Ascending aorta (tissue), 2 donors: ENCODE results near the gene ADAM15. TPM values are rescaled to one million over a fixed set of nuclear protein-coding genes. Genes with fewer than 3 reads are reported as not detected.

Experiments
- DNase-seq, 2 donors: peaks; one replicate each; pipeline ENCODE4 v3.0.0-alpha.2; 2019; ENCODE audit warnings: low spot score in 2 of 2
- H3K27ac ChIP-seq, 2 donors: fragments of 200-600 bp; sonication (generic); one replicate each; pipeline ENCODE4 v1.5.1; 2016 to 2017; ENCODE audit warnings: mild to moderate bottlenecking in 1 of 2
- H3K27me3 ChIP-seq: fragments of 200-600 bp; sonication (generic); one replicate; pipeline ENCODE4 v1.5.1; 2017
- H3K36me3 ChIP-seq, 2 donors: fragments of 200-600 bp; sonication (generic); one replicate each; pipeline ENCODE4 v1.5.1; 2016
- H3K4me1 ChIP-seq, 2 donors: fragments of 200-600 bp; sonication (generic); one replicate each; pipeline ENCODE4 v1.5.1; 2016 to 2017; ENCODE audit warnings: mild to moderate bottlenecking in 1 of 2
- H3K4me3 ChIP-seq, 2 donors: fragments of 200-600 bp; sonication (generic); one replicate each; pipeline ENCODE4 v1.5.1; 2016 to 2017; ENCODE audit warnings: mild to moderate bottlenecking in 1 of 2
- H3K9me3 ChIP-seq, 2 donors: fragments of 200-600 bp; sonication (generic); one replicate each; pipeline ENCODE4 v1.5.1; 2016
- CTCF ChIP-seq, 3 experiments: fragments of 200-600 bp in 2 of 3; fragments of 450-650 bp in 1 of 3; sonication (generic) in 2 of 3; IDR thresholded peaks; one replicate each; pipeline ENCODE4 v1.5.1; 2016 to 2019; ENCODE audit warnings: antibody characterized with exemption in 3 of 3, mild to moderate bottlenecking in 1 of 3, moderate library complexity in 1 of 3
- intact Hi-C: fragments of 100-400 bp; cut with DNase I; formaldehyde crosslinking; loops from one replicate; pipeline ENCODE4 v1.15.1; 2023
- total RNA-seq: library from RNA; depleted of rRNA; stranded (reverse); fragments of >200 nt; gene quantifications from one replicate; pipeline ENCODE4 v1.1.0, GENCODE V29; 2016

ADAM15 gene
- total RNA-seq, 1 donor from 2014 or later, result 610 TPM

- Histone ChIP-seq H3K27me3 (no peaks in the 10 kb centered on the region), H3K4me1 (peaks cover 7 to 13% of the 10 kb centered on the region in 2 donors), H3K4me3 (no peak overlapping the region), H3K9me3 (no peaks in the 10 kb centered on the region), H3K36me3 (peaks cover 13 to 28% of the 10 kb centered on the region in 2 donors), H3K27ac (no peak overlapping the region)
- TF ChIP-seq CTCF (IDR thresholded peaks at IDR 0.05), result no peak
- DNase-seq, result no peak
- intact Hi-C loops, result no loop called here
These were observed 32.3 kb upstream of the ADAM15 start for GRCh38 chr1:155018617-155019348.

GRCh38 chr1:155019377-155020245 is 31.5 kb upstream of the ADAM15 start:
- Histone ChIP-seq H3K27me3 (no peaks in the 10 kb centered on the region), H3K9me3 (no peaks in the 10 kb centered on the region), H3K27ac (no peak overlapping the region), H3K4me3 (no peak overlapping the region), H3K36me3 (peaks cover 10 to 21% of the 10 kb centered on the region in 2 donors), H3K4me1 (peaks cover 7 to 13% of the 10 kb centered on the region in 2 donors)
- DNase-seq, result no peak
- TF ChIP-seq CTCF (IDR thresholded peaks at IDR 0.05), result no peak
- intact Hi-C loops, result no loop called here

GRCh38 chr1:155022136-155022926 is 28.8 kb upstream of the ADAM15 start:
- H3K9me3 ChIP-seq, result no peaks in the 10 kb centered on the region
- DNase-seq, result no peak
- TF ChIP-seq CTCF (IDR thresholded peaks at IDR 0.05), result no peak
- no peak overlapping the region for H3K27ac ChIP-seq
- H3K4me1 ChIP-seq, result peaks cover 7 to 9% of the 10 kb centered on the region in 2 donors
- no peaks in the 10 kb centered on the region for H3K27me3 ChIP-seq
- intact Hi-C loops, result no loop called here
- H3K36me3 ChIP-seq, result no peaks in the 10 kb centered on the region
- H3K4me3 ChIP-seq, result no peak overlapping the region

GRCh38 chr1:155022927-155023236 is 28.2 kb upstream of the ADAM15 start:
- Histone ChIP-seq H3K4me1 (peaks cover 3 to 6% of the 10 kb centered on the region in 2 donors), H3K36me3 (no peaks in the 10 kb centered on the region), H3K9me3 (no peaks in the 10 kb centered on the region), H3K27me3 (no peaks in the 10 kb centered on the region), H3K27ac (no peak overlapping the region), H3K4me3 (no peak overlapping the region)
- no peak for DNase-seq
- no peak for TF ChIP-seq CTCF (IDR thresholded peaks at IDR 0.05)
- intact Hi-C loops, result no loop called here

- no peaks in the 10 kb centered on the region for H3K9me3 ChIP-seq
- TF ChIP-seq CTCF (IDR thresholded peaks at IDR 0.05), result no peak
- no peaks in the 10 kb centered on the region for H3K4me1 ChIP-seq
- no peak for DNase-seq
- intact Hi-C loops, result no loop called here
- H3K36me3 ChIP-seq, result no peaks in the 10 kb centered on the region
- no peak overlapping the region for H3K4me3 ChIP-seq
- no peak overlapping the region for H3K27ac ChIP-seq
- no peaks in the 10 kb centered on the region for H3K27me3 ChIP-seq
These were observed 27.5 kb upstream of the ADAM15 start for GRCh38 chr1:155023627-155024026.
